Measurements from ENCODE around the gene SUPT3H.

The SUPT3H gene

GRCh38 chr6:44843734-44844133, 534.0 kb downstream of the SUPT3H start:
- DNase-seq (ENCODE audit: low read depth, low spot score) = no peak

GRCh38 chr6:44842616-44843015, 535.1 kb downstream of the SUPT3H start:
- DNase-seq (ENCODE audit: low read depth, low spot score) = no peak

GRCh38 chr6:44841829-44842228, 535.9 kb downstream of the SUPT3H start:
- no peak for DNase-seq (ENCODE audit: low read depth, low spot score)

GRCh38 chr6:44837741-44838140, 540.0 kb downstream of the SUPT3H start:
- DNase-seq (ENCODE audit: low read depth, low spot score) = no peak

- no peak for DNase-seq (ENCODE audit: low read depth, low spot score)
Measured at GRCh38 chr6:44837255-44837654, 540.5 kb downstream of the SUPT3H start.

GRCh38 chr6:44833248-44833647, 544.5 kb downstream of the SUPT3H start:
- no peak for DNase-seq (ENCODE audit: low read depth, low spot score)

GRCh38 chr6:44831002-44831610, 546.6 kb downstream of the SUPT3H start:
- DNase-seq (ENCODE audit: low read depth, low spot score) = no peak

GRCh38 chr6:44829836-44830235, 547.9 kb downstream of the SUPT3H start:
- no peak for DNase-seq (ENCODE audit: low read depth, low spot score)

GRCh38 chr6:44828780-44829179, 549.0 kb downstream of the SUPT3H start:
- DNase-seq (ENCODE audit: low read depth, low spot score) = no peak

- DNase-seq (ENCODE audit: low read depth, low spot score) = no peak
Measured at GRCh38 chr6:44826025-44826676, 551.6 kb downstream of the SUPT3H start.

GRCh38 chr6:44825273-44825672, 552.5 kb downstream of the SUPT3H start:
- no peak for DNase-seq (ENCODE audit: low read depth, low spot score)

GRCh38 chr6:44824567-44824966, 553.2 kb downstream of the SUPT3H start:
- no peak for DNase-seq (ENCODE audit: low read depth, low spot score)

- no peak for DNase-seq (ENCODE audit: low read depth, low spot score)
Measured at GRCh38 chr6:44820759-44821158, 557.0 kb downstream of the SUPT3H start.

- DNase-seq (ENCODE audit: low read depth, low spot score) = no peak
Measured at GRCh38 chr6:44820321-44820720, 557.4 kb downstream of the SUPT3H start.

GRCh38 chr6:44811456-44811855, 566.3 kb downstream of the SUPT3H start:
- no peak for DNase-seq (ENCODE audit: low read depth, low spot score)

GRCh38 chr6:44809258-44809657, 568.5 kb downstream of the SUPT3H start:
- no peak for DNase-seq (ENCODE audit: low read depth, low spot score)

- DNase-seq (ENCODE audit: low read depth, low spot score) = no peak
Measured at GRCh38 chr6:44808148-44808547, 569.6 kb downstream of the SUPT3H start.

- DNase-seq (ENCODE audit: low read depth, low spot score) = no peak
Measured at GRCh38 chr6:44806656-44807055, 571.1 kb downstream of the SUPT3H start.

- no peak for DNase-seq (ENCODE audit: low read depth, low spot score)
Measured at GRCh38 chr6:44805238-44805846, 572.4 kb downstream of the SUPT3H start.

- DNase-seq (ENCODE audit: low read depth, low spot score) = no peak
Measured at GRCh38 chr6:44804546-44805159, 573.1 kb downstream of the SUPT3H start.

GRCh38 chr6:44804016-44804415, 573.7 kb downstream of the SUPT3H start:
- no peak for DNase-seq (ENCODE audit: low read depth, low spot score)

- no peak for DNase-seq (ENCODE audit: low read depth, low spot score)
Measured at GRCh38 chr6:44800784-44801592, 576.7 kb downstream of the SUPT3H start.

All from activated CD4-positive, CD25-positive, alpha-beta regulatory T cell treated with anti-CD3 and anti-CD28 coated beads, Interleukin-2, amount 50 U/mL, for 16 hours (primary cell).